ENCODE results near the gene GTPBP10. TPM values are rescaled to one million over a fixed set of nuclear protein-coding genes. Genes with fewer than 3 reads are reported as not detected.

Gene GTPBP10
- total and polyA plus RNA-seq, 9 of the 15 experiments (the other 6 are each of a cell fraction or from before 2014, with no cell fraction given): 34.6 to 89.8 (median 76.4) TPM

DNA sequence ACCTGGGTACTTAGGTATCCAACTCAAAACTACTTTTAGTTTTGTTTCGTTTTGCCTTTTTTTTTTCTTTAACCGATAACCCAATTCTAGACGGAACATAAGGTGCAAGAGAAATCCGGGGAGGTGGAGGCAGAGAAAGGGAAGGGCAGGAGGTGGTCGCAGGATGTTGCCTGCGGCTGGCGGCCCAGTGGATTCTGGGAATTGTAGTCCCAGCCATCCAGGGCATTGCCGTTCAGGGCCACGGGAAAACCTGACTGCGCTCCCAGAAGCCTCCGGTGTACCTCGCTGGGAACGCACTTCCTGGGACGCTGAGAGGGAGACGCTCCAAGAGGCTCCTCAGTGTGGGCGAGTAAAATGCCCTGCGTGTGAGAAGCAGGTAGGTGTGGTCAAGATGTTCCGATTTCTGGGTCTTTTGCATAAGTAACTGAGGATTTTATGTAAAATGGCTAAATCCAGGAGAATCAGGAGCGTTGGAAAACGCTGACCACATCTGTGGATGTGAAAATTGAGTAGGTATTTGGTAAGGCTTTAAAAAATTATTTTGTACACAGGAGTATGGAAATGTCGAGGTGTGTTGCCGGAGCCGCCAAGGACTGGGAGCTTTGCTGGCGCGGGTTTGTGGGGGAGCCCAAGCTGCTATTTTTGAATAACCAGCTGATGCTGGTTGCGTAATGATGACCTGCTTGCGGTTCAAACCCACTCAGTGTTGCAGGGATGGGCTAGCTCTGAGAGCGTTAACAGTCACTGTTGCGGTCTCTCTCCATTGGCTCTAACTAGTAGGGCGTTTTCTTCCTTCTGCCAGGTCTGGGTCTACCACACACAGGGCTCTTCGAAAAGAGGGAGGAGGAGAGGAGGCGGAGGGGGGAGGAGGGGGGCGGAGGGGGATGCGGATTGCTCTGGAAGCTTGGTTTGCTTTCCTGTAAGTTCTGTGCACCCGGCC, 56.9 kb downstream of the GTPBP10 start, which contains the start of gene CLDN12 (continued):
- TF ChIP-seq GATAD2B (IDR thresholded peaks at IDR 0.05; ENCODE audit: borderline replicate concordance): no peak
- 0 out of 2 replicates have a peak, but pooled peaks have one; percentile 33 for TF ChIP-seq TARDBP (IDR thresholded peaks at IDR 0.05)
- no peak for TF ChIP-seq ZNF133 (CRISPR knock-in tag; IDR thresholded peaks at IDR 0.05)
- TF ChIP-seq MITF (IDR thresholded peaks at IDR 0.05): peak; percentile 88
- peak; percentile 56; the same call in 1 of the 2 replicates for TF ChIP-seq CTBP1 (IDR thresholded peaks at IDR 0.05; ENCODE audit: borderline replicate concordance)
- no peak for TF ChIP-seq TFE3 (CRISPR knock-in tag; IDR thresholded peaks at IDR 0.05)
- 0 out of 2 replicates have a peak, but pooled peaks have one; percentile 47 for TF ChIP-seq ZC3H11A (IDR thresholded peaks at IDR 0.05; ENCODE audit: low read depth, low read length)
- no peak for TF ChIP-seq KAT7 (CRISPR knock-in tag; IDR thresholded peaks at IDR 0.05; ENCODE audit: borderline replicate concordance)
- TF ChIP-seq XRCC3 (IDR thresholded peaks at IDR 0.05): no peak
- TF ChIP-seq, protein P1, sequence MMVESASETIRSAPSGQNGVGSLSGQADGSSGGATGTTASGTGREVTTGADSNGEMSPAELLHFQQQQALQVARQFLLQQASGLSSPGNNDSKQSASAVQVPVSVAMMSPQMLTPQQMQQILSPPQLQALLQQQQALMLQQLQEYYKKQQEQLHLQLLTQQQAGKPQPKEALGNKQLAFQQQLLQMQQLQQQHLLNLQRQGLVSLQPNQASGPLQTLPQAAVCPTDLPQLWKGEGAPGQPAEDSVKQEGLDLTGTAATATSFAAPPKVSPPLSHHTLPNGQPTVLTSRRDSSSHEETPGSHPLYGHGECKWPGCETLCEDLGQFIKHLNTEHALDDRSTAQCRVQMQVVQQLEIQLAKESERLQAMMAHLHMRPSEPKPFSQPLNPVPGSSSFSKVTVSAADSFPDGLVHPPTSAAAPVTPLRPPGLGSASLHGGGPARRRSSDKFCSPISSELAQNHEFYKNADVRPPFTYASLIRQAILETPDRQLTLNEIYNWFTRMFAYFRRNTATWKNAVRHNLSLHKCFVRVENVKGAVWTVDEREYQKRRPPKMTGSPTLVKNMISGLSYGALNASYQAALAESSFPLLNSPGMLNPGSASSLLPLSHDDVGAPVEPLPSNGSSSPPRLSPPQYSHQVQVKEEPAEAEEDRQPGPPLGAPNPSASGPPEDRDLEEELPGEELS (CRISPR knock-in tag; IDR thresholded peaks at IDR 0.05; ENCODE audit: borderline replicate concordance): no peak
- TF ChIP-seq ZNF785 (CRISPR knock-in tag; IDR thresholded peaks at IDR 0.05): no peak
- no peak for TF ChIP-seq SMARCA5 (IDR thresholded peaks at IDR 0.05)
- TF ChIP-seq ZSCAN29 (IDR thresholded peaks at IDR 0.05): no peak
- TF ChIP-seq, protein P2, sequence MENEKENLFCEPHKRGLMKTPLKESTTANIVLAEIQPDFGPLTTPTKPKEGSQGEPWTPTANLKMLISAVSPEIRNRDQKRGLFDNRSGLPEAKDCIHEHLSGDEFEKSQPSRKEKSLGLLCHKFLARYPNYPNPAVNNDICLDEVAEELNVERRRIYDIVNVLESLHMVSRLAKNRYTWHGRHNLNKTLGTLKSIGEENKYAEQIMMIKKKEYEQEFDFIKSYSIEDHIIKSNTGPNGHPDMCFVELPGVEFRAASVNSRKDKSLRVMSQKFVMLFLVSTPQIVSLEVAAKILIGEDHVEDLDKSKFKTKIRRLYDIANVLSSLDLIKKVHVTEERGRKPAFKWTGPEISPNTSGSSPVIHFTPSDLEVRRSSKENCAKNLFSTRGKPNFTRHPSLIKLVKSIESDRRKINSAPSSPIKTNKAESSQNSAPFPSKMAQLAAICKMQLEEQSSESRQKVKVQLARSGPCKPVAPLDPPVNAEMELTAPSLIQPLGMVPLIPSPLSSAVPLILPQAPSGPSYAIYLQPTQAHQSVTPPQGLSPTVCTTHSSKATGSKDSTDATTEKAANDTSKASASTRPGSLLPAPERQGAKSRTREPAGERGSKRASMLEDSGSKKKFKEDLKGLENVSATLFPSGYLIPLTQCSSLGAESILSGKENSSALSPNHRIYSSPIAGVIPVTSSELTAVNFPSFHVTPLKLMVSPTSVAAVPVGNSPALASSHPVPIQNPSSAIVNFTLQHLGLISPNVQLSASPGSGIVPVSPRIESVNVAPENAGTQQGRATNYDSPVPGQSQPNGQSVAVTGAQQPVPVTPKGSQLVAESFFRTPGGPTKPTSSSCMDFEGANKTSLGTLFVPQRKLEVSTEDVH (IDR thresholded peaks at IDR 0.05; ENCODE audit: low read depth, partially characterized antibody): no peak
- TF ChIP-seq, protein P3, sequence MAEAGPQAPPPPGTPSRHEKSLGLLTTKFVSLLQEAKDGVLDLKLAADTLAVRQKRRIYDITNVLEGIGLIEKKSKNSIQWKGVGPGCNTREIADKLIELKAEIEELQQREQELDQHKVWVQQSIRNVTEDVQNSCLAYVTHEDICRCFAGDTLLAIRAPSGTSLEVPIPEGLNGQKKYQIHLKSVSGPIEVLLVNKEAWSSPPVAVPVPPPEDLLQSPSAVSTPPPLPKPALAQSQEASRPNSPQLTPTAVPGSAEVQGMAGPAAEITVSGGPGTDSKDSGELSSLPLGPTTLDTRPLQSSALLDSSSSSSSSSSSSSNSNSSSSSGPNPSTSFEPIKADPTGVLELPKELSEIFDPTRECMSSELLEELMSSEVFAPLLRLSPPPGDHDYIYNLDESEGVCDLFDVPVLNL (CRISPR knock-in tag; IDR thresholded peaks at IDR 0.05; ENCODE audit: low read depth): no peak
- TF ChIP-seq EWSR1 (IDR thresholded peaks at IDR 0.05; ENCODE audit: borderline replicate concordance, low read depth, partially characterized antibody): no peak
